Activated gamma-delta T cell treated with anti-CD3 and anti-CD28 coated beads, Interleukin-2, amount 50 U/mL, for 16 hours (primary cell): ENCODE measurements around the gene ZNF296.

Experiments used
- DNase-seq: peaks from one replicate; pipeline ENCODE4 v3.0.0-alpha.2; 2020; ENCODE audit warnings: low read depth

The ZNF296 gene

DNA sequence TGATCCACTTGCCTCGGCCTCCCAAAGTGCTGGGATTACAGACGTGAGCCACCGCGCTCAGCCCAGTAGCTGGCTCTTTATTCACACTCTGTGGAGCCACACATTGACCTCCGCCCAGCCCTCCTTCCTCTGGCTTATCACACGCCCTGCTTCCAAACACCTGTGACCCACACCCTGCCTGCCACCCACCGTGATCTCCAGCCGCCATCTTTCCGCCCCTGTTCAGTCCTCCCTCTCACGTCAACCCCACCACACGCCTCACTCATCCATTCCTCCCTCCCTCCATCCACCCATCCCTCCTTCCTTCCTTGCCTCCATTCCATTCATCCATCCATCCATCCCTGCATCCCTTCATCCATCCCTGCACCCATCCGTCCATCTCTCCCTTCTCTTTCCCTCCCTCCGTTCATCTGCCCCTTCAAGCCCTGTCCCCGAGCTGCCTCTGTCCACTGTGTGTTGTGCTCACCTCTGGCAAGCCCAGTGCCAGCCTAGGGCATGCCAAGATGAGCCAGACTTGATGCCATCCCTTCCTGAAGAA lies 17.6 kb downstream of the ZNF296 start:
- no peak for DNase-seq

DNA sequence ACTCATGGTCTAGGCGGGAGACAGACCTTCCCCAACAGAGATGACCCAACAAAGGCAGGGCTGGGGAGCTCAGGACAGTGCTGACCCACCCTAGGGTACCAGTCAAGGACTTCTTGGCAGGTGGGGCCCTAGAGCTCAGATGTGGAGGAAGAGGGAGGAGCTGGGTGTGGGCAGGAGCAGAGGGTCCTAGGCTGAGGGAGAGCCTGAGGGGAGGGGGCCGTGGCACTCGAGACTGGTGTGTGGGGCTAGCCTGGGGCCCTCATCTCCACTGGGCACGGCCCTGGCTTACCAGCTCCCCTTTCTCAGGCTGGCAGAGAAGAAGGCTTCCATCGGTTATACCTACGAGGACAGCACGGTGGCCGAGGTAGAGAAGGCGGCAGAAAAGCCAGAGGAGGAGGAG lies 18.8 kb downstream of the ZNF296 start:
- DNase-seq, result no peak

DNA sequence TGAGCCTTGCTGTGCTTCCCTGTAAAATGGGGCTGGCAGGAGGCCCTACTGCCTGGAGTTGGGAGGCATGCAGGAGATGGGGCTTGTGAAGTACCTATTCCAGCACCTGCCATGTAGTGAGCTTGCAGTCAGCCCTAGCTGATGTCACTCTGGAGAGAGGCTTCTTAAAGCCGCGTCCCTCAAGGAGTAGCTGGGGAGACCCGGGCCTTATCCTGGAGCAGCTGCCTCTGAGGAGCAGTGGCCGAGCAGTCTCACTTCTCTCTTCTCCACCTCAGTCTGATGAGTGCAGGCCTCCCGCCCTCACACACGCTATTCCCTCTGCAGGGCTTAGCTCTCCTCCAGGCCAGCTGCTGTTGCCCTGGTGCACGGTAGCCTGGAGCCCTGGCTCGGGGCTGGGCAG lies 19.4 kb downstream of the ZNF296 start:
- DNase-seq, result no peak

DNA sequence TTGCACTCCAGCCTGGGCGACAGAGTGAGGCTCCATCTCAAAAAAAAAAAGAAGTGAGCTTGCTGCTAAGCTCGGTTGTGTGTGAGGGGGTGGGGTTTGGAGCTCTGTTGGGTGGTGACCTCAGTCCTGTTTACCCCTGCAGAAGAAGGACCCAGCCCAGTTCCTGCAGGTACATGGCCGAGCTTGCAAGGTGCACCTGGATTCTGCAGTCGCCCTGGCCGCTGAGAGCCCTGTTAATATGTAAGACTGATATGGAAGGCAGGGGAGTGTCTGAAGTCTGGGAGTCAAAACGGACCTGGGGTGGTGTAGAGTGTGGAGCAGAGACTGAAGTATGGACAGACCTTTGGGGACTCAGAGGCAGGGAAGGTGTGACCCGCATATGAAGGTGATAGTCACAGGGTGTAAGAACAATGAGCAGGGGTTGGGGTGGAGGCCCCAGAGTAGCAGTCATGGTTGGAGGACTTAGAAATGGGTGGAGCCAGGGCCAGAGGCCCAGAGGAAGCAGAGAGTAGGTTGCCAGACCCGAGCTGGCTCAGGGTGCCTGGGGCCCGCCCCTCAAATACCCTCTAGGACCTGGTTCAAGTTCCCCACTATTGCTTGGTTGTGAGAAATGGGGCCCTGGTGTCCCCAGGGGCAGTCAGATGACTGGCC lies 24.2 kb downstream of the ZNF296 start:
- no peak for DNase-seq

DNA sequence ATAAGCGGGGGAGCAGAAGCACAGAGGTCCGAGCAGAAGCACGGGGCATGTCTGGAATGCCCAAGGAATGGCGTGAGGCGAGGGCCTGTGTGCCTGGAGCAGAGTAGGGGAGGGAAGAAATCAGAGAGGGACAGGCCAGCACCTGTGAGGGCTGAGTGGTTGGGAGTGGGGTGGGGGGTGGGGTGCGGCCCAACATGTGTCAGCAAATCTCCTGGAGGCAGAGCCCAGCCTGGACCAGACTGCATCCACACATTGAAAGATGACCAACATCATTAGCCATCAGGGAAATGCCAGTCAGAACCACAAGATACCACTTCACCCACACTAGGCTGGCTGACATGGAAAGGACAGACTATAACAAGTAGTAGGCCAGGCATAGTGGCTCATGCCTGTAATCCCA lies 26.2 kb downstream of the ZNF296 start:
- no peak for DNase-seq

DNA sequence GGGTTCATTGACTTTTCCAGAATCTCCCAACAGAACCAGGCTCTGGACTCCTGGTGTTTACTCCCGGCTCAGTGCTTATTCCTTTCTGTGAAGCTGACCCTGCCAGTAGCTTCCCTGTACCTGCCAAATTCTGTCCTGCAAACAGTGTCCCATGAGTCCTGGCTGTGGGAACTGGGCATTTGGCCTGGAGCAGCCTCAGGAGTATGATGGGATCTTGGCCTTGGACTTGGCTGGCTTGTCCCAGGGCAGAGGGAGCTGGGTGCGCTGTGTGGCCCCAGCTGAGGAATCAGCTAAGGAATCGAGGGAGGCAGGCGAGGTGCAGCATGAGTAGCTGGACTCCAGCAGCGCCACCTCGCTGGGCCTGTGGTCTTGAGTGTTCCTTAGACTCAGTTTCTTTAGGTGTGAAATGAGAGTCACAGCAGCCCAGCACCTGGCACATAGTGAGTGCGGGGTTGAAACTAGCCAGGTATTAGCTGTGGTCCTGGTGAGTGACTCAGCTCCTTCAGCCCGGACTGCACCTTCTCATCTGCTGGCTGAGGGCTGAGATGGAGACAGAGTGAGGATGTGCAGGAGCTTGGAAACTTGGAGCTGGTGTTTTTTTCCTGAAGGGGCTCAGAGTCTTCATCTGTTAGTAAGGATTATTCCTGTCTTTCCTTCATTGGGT lies 27.1 kb downstream of the ZNF296 start:
- no peak for DNase-seq

DNA sequence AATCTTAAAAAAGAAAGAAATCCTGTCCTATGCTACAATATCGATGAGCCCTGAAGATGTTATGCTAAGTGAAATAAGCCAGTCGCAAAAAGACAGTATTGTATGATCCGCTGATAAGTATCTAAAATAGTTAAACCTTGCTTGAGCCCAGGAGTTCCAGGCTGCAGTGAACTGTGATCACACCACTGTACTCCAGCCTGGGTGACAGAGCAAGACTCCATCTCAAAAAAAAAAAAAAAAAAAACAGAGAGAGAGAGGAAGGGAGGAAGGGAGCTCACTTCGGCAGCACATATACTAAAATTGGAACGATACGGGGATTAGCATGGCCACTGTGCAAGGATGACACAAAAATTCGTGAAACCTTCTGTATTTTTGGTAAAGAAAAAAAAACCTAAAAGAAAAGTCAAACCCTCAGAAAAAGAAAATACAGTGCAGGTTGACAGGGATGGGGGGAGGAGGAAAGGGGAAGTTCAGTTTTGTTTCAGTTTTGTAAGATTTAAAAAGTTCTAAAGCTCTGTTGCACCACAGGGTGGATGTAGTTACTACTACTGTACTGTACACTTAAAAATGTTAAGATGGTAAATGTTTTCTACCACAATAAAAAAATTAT lies 29.0 kb downstream of the ZNF296 start:
- DNase-seq, result no peak

DNA sequence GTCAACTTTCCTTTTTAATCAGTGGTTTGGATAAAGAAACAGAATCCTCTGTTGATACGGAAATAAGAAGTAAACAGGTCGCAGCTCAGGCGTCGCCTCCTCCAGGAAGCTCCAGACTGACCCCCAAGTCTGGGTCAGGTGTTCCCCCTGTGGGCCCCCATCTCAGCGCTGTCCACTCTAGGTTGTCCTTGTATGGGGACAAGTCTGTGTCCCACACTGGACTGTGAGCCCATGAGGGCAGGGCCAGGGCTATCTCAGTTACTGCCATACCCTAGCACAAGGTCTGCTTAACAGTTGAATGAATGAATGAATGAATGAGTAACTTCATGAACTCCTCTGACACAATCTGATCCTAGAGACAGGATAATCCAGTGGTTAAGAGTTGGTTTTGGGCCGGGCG lies 29.9 kb downstream of the ZNF296 start:
- no peak for DNase-seq

DNA sequence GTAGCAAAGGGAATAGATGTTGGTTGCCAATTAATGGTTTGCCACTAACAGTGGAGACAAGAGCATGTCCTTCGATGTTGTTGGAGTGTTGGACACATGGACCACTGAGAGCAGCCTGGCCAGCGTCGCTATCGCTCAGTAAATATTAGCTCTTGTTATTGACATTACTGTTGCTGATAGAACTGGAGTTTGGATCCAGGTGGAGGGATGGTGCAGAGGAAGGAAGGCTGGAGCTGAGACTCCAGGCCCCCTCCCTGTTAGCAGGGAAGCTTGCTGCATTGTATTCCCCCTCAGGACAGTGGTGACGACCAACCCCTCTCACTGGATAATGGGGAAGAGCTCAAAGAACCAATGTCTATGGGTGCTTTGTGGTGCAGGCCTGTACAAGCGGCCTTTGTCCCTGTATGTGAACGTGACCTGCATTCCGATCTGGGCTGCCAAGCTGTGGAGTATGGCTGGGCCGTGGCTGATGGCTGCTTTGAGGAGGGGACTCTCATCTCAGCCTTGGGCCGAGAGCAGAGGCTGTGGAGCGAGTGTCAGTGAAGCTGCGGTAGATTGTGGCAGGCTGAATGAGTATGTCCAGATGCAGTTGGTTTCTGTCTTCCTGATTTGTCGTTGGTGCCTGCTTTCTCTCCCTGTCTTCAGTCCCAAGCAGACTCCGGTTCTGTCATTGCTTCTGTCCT lies 30.5 kb downstream of the ZNF296 start:
- DNase-seq, result no peak

DNA sequence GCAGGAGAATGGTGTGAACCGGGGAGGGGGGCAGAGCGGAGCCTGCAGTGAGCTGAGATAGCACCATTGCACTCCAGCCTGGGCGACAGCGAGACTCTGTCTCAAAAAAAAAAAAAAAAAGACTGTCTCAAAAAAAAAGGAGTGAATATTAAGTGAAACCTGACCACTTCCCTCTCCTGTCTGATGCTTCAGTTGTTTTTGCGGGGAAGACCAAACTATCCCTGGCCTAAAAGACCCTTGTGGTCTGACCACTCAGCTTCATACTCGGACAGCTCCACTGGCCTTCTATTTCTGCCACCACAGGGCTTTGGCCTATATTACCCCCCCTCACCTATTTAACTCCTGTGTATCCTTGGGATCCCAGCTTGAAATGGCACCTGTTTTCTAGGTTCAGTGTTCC lies 35.2 kb downstream of the ZNF296 start:
- no peak for DNase-seq

DNA sequence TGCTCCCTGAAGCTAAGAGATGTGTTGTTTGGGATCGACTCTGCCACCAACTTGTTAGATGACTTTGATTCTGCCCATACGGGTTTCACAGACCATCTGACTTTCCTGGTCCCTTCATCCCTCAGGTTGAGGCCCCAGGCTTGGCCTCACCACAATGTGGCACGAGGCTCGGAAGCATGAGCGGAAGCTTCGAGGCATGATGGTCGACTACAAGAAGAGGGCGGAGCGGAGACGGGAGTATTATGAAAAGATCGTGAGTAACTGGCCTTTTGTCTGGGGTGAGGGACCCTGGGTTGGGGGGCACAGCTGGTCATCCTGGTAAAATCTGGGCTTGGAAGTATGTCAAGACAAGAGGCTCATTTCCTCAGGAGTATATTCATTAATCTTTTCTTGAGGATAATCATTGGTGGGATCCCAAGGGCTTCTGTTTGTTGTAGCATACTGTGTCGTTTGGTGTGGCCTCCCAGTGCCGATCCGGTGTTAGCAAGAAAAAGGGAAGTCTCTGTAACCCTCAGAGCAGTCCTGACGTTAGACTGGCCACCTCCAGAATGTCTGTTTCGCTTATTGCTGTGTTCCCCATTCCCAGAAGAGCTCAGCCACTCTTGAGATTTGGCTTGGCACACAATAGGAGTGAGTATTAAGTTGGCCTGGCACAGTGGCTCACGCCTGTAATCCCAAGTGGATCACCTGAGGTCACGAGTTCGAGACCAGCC lies 36.1 kb downstream of the ZNF296 start:
- DNase-seq, result no peak

DNA sequence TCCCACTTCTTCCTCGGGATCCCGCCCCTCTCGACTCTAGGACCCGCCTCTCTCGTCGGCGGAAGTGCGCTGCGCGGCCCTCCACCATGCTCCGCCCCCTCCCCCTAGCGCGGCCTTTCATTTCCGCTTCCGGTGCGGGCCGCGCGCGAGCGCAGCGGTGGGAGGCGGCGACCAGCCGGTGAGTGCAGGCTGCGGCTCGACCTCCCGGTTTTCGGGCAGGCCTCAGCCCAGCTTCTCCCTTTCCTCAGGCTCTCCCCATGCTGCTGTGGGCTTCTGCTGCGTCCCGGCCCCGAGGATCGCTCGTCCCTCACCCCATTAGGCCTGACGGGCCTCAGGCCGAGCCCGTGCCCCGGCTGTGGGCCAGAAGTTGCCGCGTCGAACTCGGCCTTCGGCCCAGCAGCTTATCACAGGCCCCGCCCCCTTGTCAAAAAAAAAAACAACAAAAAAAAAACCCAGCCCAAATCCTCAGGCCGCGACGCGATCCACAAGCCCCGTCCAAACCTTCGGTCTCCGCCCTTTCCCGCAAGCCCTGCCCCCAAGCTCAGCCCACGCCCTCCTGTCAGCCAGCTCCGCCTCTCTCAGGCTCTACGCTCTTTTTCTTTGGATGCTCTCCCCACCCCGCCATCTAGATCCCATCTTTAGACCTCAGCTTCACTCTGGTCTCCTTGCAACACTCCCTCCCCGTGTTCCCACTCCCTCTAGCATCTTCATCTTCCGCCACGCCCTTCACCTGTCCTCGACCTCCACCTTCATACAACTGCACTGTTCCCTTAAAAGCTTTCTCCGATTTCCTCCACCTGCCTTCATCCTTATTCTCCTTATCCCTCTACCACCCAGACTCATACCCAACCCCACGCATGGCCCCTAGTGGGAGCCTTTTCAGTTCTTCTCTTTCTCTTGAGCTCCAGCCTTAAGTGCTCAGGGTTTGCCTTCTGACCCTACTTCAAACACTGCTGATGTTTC lies 37.1 kb downstream of the ZNF296 start, which contains the start of gene CLASRP:
CLASRP (plus strand) TSS at position 115 of the 963 bp plus-strand sequence. CDS start 1,168 bp downstream, outside the sequence.
- DNase-seq, result peak; percentile 79

DNA sequence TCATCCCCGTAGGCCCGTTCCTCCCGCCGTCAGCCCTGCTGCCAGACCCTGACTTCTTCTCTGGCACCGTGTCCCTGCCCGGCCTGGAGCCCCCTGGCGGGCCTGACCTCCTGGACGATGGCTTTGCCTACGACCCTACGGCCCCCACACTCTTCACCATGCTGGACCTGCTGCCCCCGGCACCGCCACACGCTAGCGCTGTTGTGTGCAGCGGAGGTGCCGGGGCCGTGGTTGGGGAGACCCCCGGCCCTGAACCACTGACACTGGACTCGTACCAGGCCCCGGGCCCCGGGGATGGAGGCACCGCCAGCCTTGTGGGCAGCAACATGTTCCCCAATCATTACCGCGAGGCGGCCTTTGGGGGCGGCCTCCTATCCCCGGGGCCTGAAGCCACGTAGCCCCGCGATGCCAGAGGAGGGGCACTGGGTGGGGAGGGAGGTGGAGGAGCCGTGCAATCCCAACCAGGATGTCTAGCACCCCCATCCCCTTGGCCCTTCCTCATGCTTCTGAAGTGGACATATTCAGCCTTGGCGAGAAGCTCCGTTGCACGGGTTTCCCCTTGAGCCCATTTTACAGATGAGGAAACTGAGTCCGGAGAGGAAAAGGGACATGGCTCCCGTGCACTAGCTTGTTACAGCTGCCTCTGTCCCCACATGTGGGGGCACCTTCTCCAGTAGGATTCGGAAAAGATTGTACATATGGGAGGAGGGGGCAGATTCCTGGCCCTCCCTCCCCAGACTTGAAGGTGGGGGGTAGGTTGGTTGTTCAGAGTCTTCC lies 38.7 kb downstream of the ZNF296 start:
- no peak for DNase-seq

DNA sequence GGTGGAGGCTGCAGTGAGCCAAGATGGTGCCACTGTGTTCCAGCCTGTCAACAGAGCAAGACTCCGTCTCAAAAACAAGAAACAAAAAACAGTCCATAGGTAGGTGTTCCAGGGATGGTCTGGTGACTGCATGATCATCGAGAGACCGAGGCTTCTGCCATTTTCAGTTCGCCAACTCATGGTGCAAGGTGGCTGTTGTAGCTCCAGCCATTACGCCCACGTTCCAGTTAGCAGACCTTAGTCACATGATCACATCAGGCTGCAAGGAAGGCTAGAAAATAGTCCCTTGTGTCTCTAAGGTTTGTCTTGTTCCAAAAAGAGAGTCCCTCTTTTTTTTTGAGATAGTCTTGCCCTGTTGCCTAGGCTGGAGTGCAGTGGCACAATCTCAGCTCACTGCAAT lies 40.5 kb downstream of the ZNF296 start:
- DNase-seq, result no peak

DNA sequence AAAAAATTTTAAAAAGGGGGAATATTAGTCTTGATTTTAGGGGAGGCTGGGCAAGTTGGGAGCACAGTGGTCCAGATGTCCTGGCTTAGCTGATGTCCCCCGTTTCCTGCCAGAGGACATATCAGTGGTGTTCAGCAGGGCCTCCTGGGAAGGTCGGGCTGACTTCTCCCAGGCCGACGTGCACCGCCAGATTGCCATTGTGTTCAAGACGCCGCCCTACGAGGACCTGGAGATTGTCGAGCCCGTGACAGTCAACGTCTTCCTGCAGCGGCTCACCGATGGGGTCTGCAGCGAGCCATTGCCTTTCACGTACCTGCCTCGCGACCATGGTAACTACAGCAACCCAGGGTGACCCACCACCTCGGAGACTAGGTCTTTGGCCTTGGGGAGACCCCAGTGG lies 43.9 kb downstream of the ZNF296 start:
- no peak for DNase-seq

DNA sequence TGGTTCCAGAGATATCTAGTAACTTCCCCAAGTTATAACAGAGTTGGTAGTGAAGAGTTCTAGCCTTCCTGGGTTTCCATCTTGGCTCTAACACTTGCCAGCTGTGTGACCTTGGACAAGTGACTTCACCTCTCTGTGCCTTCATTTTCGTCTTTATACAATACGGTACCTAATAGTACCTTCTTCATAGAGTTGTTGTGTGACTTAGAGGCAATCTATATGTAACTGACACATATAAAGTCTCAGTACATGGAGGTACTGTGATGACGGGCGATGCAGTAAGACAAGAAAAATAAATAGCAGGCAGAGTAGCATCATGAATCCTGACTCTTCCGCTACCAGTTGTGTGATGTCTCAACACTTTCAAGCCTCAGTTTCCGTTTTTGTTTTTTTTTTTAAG lies 45.5 kb downstream of the ZNF296 start:
- no peak for DNase-seq

DNA sequence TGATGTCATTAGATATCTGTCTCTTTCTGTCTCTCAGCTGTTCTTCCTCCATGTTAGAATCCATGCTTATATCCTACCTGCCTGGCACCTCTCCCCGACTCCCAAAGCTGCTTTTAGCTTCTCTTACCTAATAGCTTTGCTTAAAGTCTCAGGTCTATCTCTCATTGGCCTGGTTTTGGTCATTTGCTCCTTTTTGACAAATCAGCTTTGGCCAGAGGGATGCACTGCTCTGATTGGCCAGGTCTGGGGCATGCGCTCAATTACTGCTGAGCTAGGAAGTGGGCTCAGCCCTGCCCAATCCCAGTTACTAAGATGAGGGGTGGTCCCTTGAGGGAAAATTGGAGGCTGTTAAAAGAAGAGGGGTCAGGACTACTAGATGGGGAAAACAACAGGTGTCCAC lies 48.9 kb downstream of the ZNF296 start:
- DNase-seq, result no peak

DNA sequence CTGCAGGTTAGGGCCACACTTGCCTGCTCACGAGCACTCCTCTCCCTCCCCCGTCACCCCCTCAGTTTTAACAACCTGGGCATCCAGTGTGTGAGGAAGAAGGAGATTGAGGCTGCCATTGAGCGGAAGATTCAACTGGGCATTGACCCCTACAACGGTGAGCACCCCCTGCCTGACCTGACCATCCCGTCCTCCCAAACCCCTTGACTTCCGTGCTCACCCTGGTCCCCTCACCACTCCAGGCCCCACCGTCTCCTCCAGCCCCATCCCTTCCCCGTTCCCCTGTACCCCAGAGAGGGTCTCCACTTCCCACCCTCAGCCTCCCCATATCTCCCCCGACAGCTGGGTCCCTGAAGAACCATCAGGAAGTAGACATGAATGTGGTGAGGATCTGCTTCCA lies 51.0 kb downstream of the ZNF296 start:
- no peak for DNase-seq

DNA sequence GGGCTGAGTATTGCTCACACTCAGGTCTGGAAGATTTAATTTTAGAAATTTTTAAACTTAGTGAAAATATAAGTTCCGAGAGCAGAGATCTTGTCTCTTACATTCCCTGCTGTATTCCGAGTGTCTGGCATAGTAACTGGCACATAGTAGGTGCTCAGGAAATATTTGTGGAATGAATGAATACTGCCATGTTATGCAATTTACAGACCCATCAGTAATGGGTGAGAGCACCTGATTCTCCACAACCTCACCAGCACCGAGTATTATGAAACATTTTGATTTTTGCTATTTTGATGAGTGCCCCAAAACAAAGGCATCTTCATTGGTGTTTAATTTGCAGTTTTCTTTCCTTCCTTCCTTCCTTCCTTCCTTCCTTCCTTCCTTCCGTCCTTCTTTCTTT lies 53.2 kb downstream of the ZNF296 start:
- DNase-seq, result no peak

DNA sequence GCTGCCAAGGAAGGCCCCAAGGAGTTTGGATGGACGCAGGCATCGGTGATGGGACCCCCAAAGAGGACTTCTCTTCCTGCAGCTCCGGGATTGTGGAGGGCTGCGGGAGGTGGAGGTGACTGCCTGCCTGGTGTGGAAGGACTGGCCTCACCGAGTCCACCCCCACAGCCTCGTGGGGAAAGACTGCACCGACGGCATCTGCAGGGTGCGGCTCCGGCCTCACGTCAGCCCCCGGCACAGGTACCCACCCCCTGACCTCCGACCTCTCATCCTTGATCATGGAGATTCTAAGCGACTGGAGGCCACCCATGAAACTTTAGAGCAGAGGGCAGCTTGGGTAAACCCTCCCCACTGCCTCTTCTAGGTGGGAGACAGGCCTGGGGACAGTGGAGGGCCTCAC lies 54.3 kb downstream of the ZNF296 start:
- no peak for DNase-seq
